GM12878 (cell line): Measurements from ENCODE around the gene TRAF3. TPM values are rescaled to one million over a fixed set of nuclear protein-coding genes. Genes with fewer than 3 reads are reported as not detected.

Experiments
- ATAC-seq: fragments of 200-7000 bp; cut with Tn5 transposase; 3 replicates; pipeline ENCODE4 v1.9.1; 2020; ENCODE audit warnings: mild to moderate bottlenecking, moderate library complexity
- BruUV-seq: library from RNA; stranded (reverse); fragments of 400-500 nt; replicated peaks from 2 replicates; lab custom pipeline; 2021; lab: Mats Ljungman, UMichigan
- CTCF ChIA-PET: fragments of 300-600 bp; sonication (Branson Sonifier 250); formaldehyde crosslinking; extraction: SDS; loops from one replicate; lab custom pipeline; 2021; ENCODE audit warnings: inconsistent platforms; lab: Yijun Ruan, JAX
- POLR2A ChIA-PET: fragments of 350-600 bp; formaldehyde crosslinking; extraction: SDS; loops from one replicate; lab custom pipeline; 2021; ENCODE audit warnings: inconsistent platforms; lab: Charles Lee
- RAD21 ChIA-PET: fragments of 300-600 bp; sonication (Branson Sonifier 250); formaldehyde crosslinking; loops from one replicate; lab custom pipeline; 2023; ENCODE audit warnings: antibody characterized with exemption; ENCODE audit not compliant: unreplicated experiment; lab: Charles Lee
- SMC1A ChIA-PET: fragments of 300-600 bp; sonication (Branson Sonifier 250); formaldehyde crosslinking; loops from one replicate; lab custom pipeline; 2023; ENCODE audit not compliant: unreplicated experiment, uncharacterized antibody; lab: Charles Lee
- DNase-seq: peaks from one replicate; pipeline ENCODE4 v3.0.0-alpha.2; 2011; ENCODE audit warnings: low read depth, low spot score
- FAIRE-seq: peaks from 3 replicates; lab custom pipeline; 2011; peaks lifted over from hg19 to GRCh38; lab: Jason Lieb, UNC
- H2AFZ ChIP-seq: 2 replicates; pipeline ENCODE4 v1.6.0; 2011; ENCODE audit warnings: low read depth, low read length, control low read depth; ENCODE audit not compliant: control insufficient read depth
- H3K27ac ChIP-seq: 2 replicates; pipeline ENCODE4 v1.5.1; 2011; ENCODE audit warnings: control low read depth; ENCODE audit not compliant: control insufficient read depth, insufficient read depth
- H3K27me3 ChIP-seq, 2 experiments: replicated peaks in 1 of 2; 2 replicates each; pipeline versions ENCODE4 v1.6.0 to v1.6.1; 2011; ENCODE audit warnings: low read length in 1 of 2; ENCODE audit not compliant: control insufficient read depth in 2 of 2, insufficient read depth in 2 of 2
- H3K36me3 ChIP-seq, 2 experiments: 2 replicates each; pipeline ENCODE4 v1.5.1; 2011; ENCODE audit warnings: low read length in 1 of 2; ENCODE audit not compliant: control insufficient read depth in 2 of 2, insufficient read depth in 2 of 2
- H3K4me1 ChIP-seq: 2 replicates; pipeline ENCODE4 v1.6.1; 2011; ENCODE audit warnings: mild to moderate bottlenecking, low read length, moderate library complexity, mixed read lengths; ENCODE audit not compliant: control insufficient read depth, insufficient read depth
- H3K4me2 ChIP-seq: 2 replicates; pipeline ENCODE4 v1.6.0; 2011; ENCODE audit warnings: control low read depth; ENCODE audit not compliant: control insufficient read depth, insufficient read depth
- H3K4me3 ChIP-seq: fragments of 200-600 bp; sonication (generic); 2 replicates; pipeline ENCODE4 v1.5.1; 2016
- H3K79me2 ChIP-seq: 2 replicates; pipeline ENCODE4 v1.6.0; 2011; ENCODE audit warnings: low read length; ENCODE audit not compliant: control insufficient read depth, insufficient read depth
- H3K9ac ChIP-seq: 2 replicates; pipeline ENCODE4 v1.8.0; 2011; ENCODE audit warnings: low read length, control low read depth, mixed read lengths; ENCODE audit not compliant: control insufficient read depth, insufficient read depth
- H3K9me3 ChIP-seq: replicated peaks from 3 replicates; pipeline ENCODE4 v1.5.1; 2011; ENCODE audit warnings: mild to moderate bottlenecking, low read length; ENCODE audit not compliant: control insufficient read depth, insufficient read depth
- H4K20me1 ChIP-seq: 2 replicates; pipeline ENCODE4 v1.6.0; 2011; ENCODE audit not compliant: control insufficient read depth, insufficient read depth
- CHD2 ChIP-seq: IDR thresholded peaks from 2 replicates; pipeline ENCODE4 v1.6.1; 2011; ENCODE audit warnings: low read depth, low read length, improper control_type of control experiment, borderline replicate concordance
- ETV6 ChIP-seq, 2 experiments: fragments of 450-650 bp in 1 of 2; IDR thresholded peaks in 1 of 2; conservative IDR thresholded peaks in 1 of 2; 2 replicates each; pipeline ENCODE4 v1.6.1; 2014; ENCODE audit warnings: antibody characterized with exemption in 1 of 2, borderline replicate concordance in 1 of 2, low read depth in 1 of 2, mild to moderate bottlenecking in 1 of 2, moderate library complexity in 1 of 2
- HDAC2 ChIP-seq: fragments of 200-600 bp; sonication (generic); IDR thresholded peaks from 2 replicates; pipeline ENCODE4 v1.6.1; 2017
- RBBP5 ChIP-seq: fragments of 200-600 bp; sonication (generic); conservative IDR thresholded peaks from 2 replicates; pipeline ENCODE4 v1.6.1; 2016
- SIN3A ChIP-seq: IDR thresholded peaks from 2 replicates; pipeline ENCODE4 v1.6.1; 2012; ENCODE audit warnings: low read depth, low read length, improper control_type of control experiment
- ZNF622 ChIP-seq: fragments of 450-650 bp; IDR thresholded peaks from 2 replicates; pipeline ENCODE4 v1.6.1; 2017; ENCODE audit warnings: mild to moderate bottlenecking, inconsistent platforms
- WGBS: methylation state at CpG from one replicate; pipeline ENCODE4 v1.1.6; 2016; ENCODE audit warnings: low lambda C conversion rate; ENCODE audit not compliant: insufficient replicate concordance, insufficient coverage; ENCODE audit errors: missing lambda C conversion rate; 5-methylcytosine and 5-hydroxymethylcytosine counted together
- in situ Hi-C: fragments of 300-500 bp; cut with MboI; formaldehyde crosslinking; loops from 9 replicates; pipeline ENCODE4 v1.14.3; 2018; ENCODE audit warnings: mixed read lengths
- intact Hi-C: fragments of 100-400 bp; cut with micrococcal nuclease; formaldehyde crosslinking; loops from one replicate; pipeline ENCODE4 v1.14.2; 2022; ENCODE audit not compliant: unreplicated experiment
- polyA plus RNA-seq, 11 experiments: library from polyadenylated mRNA; depleted of rRNA in 4 of 11; unstranded in 6 of 11; stranded (reverse) in 5 of 11; fragments of >200 nt; fragmentation: Nextera tagmentation in 4 of 11; fragmentation: Illumina TruSeq in 1 of 11; extraction: Ambion mirVana in 4 of 11; extraction: Trizol in 1 of 11; gene quantifications; 1 replicate in 1 of 11; 2 replicates in 10 of 11; pipeline versions ENCODE4 v1.2.1 to v1.2.3, GENCODE V29; 2011 to 2016; ENCODE audit warnings: inconsistent platforms in 2 of 11, missing spikeins in 2 of 11, low read depth in 1 of 11
- total RNA-seq, 4 experiments: library from RNA; depleted of rRNA in 3 of 4; stranded (reverse); fragments of >200 nt in 3 of 4; fragmentation: Illumina TruSeq in 1 of 4; extraction: Trizol in 1 of 4; gene quantifications; 2 replicates each; pipeline versions ENCODE4 v1.2.1 to v1.2.3, GENCODE V29; 2013 to 2021
- TF ChIP-seq, protein P1 (sequence below): fragments of 450-650 bp; IDR thresholded peaks from 2 replicates; pipeline ENCODE4 v1.6.1; 2017; ENCODE audit warnings: mild to moderate bottlenecking, moderate library complexity
- TF ChIP-seq, protein P2 (sequence below): fragments of 450-650 bp; formaldehyde crosslinking; IDR thresholded peaks from 2 replicates; pipeline ENCODE4 v1.4.0; 2020; ENCODE audit warnings: mild to moderate bottlenecking, moderate library complexity

TRAF3 gene
- total and polyA plus RNA-seq, 10 of the 15 experiments (the other 5 are each of a cell fraction or from before 2014, with no cell fraction given): 3.0 to 70.1 (median 36.5) TPM

DNA sequence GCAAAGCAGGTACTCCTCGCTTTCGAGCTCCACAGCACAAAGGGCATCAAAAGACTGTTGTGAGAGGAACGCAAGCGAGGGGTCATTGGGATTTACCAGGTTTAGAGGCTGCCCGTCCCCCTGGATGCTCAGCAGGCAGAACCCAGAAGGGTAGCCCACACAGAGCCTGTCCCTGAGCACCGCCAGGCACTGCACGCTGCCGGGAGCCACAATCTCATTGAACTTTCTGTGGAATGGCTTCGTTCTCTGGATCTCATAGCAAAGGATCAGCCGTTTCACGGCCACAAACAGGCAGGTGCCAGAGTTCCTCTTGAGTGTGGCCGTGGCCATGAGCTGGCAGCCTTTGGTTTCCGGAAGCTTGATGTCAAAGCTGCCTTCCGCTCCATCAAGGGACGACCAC lies 166.7 kb downstream of the TRAF3 start:
- H3K4me1 ChIP-seq: peaks cover 18% of the 10 kb centered on the region
- no peak overlapping the region for H3K4me3 ChIP-seq
- ChIA-PET CTCF (no interaction called here), SMC1A (no interaction called here), POLR2A (no interaction called here), RAD21 (interaction anchor here (1.3 kb wide), 1 partner anchor 32 kb away, joined by 4 read pairs; no protein-coding TSS in a partner anchor)
- 71% methylated on average over 15 of the region's 15 CpGs for whole genome bisulfite sequencing
- H4K20me1 ChIP-seq: no peaks in the 10 kb centered on the region
- H3K79me2 ChIP-seq: no peaks in the 10 kb centered on the region
- no peaks in the 10 kb centered on the region for H3K27me3 ChIP-seq
- H3K27ac ChIP-seq: no peak overlapping the region
- H3K9ac ChIP-seq: no peak overlapping the region
- H3K36me3 ChIP-seq: peaks cover 4 to 15% of the 10 kb centered on the region in 2 experiments; a peak in 3 of 4 replicates
- no TSS peak for BruUV-seq
- H2AFZ ChIP-seq: no peak overlapping the region
- FAIRE-seq: no peak
- in situ Hi-C loops (no loop called here), intact Hi-C loops (no loop called here)
- TF ChIP-seq RBBP5: no peak
- TF ChIP-seq SIN3A: no peak
- TF ChIP-seq HDAC2: no peak
- no peak for TF ChIP-seq ZNF622
- TF ChIP-seq ETV6 (conservative IDR thresholded peaks at IDR 0.05 in 1 of 2, IDR thresholded peaks at IDR 0.05 in 1 of 2; ENCODE audit: borderline replicate concordance in 1 of 2, low read depth in 1 of 2): no peak
- no peak for ATAC-seq
- no peak overlapping the region for H3K4me2 ChIP-seq
- no peaks in the 10 kb centered on the region for H3K9me3 ChIP-seq
- no peak for DNase-seq

DNA sequence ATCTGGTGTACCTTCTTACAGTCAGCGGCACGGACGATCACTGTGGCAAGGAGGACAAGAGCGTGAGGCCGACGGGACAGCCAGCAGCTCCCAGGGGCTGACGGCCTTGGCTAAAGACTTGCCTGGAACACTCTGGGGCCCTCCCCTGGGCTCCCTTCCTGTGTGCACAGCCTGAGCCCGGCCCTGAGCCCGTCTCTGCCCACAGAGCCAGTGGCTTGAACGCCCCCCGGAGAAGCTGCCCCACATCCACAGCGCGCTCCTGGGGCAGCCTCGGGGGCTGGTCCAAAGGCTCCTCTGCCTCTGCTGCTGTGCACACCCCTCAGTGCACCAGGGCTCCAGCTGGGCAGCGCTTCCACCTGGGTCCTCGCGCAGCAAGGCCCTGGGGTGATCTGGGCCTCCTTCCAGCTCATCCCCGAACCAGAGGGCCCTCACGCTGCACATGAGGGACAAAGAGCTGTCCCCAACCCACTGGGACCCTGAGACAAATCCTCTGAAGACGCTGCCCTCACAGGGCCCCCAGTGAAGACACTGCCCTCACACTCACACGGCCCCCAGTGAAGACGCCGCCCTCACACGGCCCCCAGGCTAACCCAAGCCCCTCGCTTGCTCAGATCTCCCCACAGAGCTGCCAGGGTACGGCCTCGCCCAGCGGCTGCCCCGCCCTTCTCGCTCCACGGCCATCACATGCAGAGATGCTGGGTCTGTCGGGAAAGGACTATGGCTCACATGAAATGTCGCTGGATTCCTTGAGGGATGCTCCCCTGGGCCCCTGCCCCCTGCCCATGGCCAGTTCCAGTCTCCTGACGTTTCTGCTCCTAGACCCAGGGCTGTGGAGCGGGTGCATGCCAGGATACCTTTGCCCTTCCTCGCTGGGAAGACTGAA lies 167.4 kb downstream of the TRAF3 start:
- no peak for FAIRE-seq
- H3K79me2 ChIP-seq: no peaks in the 10 kb centered on the region
- no peaks in the 10 kb centered on the region for H3K9me3 ChIP-seq
- peaks cover 25% of the 10 kb centered on the region for H3K4me1 ChIP-seq
- peaks cover 1 to 15% of the 10 kb centered on the region in 2 experiments; a peak in 3 of 4 replicates for H3K36me3 ChIP-seq
- no peaks in the 10 kb centered on the region for H4K20me1 ChIP-seq
- CTCF ChIA-PET: no interaction called here
- DNase-seq: no peak
- SMC1A ChIA-PET: interaction anchor here (1.4 kb wide), 1 partner anchor 9 kb away, joined by 4 read pairs; no protein-coding TSS in a partner anchor
- no peak overlapping the region for H3K4me2 ChIP-seq
- BruUV-seq: no TSS peak
- WGBS: 83% methylated on average over 34 of the region's 36 CpGs
- H3K27me3 ChIP-seq: no peaks in the 10 kb centered on the region
- RAD21 ChIA-PET: no interaction called here
- POLR2A ChIA-PET: no interaction called here
- ATAC-seq: no peak
- H3K4me3 ChIP-seq: no peak overlapping the region
- in situ Hi-C loops: no loop called here
- no peak overlapping the region for H2AFZ ChIP-seq
- no peak overlapping the region for H3K9ac ChIP-seq
- intact Hi-C loops: no loop called here
- no peak overlapping the region for H3K27ac ChIP-seq
- TF ChIP-seq, protein P1, sequence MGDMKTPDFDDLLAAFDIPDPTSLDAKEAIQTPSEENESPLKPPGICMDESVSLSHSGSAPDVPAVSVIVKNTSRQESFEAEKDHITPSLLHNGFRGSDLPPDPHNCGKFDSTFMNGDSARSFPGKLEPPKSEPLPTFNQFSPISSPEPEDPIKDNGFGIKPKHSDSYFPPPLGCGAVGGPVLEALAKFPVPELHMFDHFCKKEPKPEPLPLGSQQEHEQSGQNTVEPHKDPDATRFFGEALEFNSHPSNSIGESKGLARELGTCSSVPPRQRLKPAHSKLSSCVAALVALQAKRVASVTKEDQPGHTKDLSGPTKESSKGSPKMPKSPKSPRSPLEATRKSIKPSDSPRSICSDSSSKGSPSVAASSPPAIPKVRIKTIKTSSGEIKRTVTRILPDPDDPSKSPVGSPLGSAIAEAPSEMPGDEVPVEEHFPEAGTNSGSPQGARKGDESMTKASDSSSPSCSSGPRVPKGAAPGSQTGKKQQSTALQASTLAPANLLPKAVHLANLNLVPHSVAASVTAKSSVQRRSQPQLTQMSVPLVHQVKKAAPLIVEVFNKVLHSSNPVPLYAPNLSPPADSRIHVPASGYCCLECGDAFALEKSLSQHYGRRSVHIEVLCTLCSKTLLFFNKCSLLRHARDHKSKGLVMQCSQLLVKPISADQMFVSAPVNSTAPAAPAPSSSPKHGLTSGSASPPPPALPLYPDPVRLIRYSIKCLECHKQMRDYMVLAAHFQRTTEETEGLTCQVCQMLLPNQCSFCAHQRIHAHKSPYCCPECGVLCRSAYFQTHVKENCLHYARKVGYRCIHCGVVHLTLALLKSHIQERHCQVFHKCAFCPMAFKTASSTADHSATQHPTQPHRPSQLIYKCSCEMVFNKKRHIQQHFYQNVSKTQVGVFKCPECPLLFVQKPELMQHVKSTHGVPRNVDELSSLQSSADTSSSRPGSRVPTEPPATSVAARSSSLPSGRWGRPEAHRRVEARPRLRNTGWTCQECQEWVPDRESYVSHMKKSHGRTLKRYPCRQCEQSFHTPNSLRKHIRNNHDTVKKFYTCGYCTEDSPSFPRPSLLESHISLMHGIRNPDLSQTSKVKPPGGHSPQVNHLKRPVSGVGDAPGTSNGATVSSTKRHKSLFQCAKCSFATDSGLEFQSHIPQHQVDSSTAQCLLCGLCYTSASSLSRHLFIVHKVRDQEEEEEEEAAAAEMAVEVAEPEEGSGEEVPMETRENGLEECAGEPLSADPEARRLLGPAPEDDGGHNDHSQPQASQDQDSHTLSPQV: no peak
- no peak for TF ChIP-seq CHD2
- TF ChIP-seq, protein P2, sequence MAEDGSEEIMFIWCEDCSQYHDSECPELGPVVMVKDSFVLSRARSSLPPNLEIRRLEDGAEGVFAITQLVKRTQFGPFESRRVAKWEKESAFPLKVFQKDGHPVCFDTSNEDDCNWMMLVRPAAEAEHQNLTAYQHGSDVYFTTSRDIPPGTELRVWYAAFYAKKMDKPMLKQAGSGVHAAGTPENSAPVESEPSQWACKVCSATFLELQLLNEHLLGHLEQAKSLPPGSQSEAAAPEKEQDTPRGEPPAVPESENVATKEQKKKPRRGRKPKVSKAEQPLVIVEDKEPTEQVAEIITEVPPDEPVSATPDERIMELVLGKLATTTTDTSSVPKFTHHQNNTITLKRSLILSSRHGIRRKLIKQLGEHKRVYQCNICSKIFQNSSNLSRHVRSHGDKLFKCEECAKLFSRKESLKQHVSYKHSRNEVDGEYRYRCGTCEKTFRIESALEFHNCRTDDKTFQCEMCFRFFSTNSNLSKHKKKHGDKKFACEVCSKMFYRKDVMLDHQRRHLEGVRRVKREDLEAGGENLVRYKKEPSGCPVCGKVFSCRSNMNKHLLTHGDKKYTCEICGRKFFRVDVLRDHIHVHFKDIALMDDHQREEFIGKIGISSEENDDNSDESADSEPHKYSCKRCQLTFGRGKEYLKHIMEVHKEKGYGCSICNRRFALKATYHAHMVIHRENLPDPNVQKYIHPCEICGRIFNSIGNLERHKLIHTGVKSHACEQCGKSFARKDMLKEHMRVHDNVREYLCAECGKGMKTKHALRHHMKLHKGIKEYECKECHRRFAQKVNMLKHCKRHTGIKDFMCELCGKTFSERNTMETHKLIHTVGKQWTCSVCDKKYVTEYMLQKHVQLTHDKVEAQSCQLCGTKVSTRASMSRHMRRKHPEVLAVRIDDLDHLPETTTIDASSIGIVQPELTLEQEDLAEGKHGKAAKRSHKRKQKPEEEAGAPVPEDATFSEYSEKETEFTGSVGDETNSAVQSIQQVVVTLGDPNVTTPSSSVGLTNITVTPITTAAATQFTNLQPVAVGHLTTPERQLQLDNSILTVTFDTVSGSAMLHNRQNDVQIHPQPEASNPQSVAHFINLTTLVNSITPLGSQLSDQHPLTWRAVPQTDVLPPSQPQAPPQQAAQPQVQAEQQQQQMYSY (CRISPR knock-in tag): no peak
